ENCODE results near the gene MTMR12.

The MTMR12 gene

DNA sequence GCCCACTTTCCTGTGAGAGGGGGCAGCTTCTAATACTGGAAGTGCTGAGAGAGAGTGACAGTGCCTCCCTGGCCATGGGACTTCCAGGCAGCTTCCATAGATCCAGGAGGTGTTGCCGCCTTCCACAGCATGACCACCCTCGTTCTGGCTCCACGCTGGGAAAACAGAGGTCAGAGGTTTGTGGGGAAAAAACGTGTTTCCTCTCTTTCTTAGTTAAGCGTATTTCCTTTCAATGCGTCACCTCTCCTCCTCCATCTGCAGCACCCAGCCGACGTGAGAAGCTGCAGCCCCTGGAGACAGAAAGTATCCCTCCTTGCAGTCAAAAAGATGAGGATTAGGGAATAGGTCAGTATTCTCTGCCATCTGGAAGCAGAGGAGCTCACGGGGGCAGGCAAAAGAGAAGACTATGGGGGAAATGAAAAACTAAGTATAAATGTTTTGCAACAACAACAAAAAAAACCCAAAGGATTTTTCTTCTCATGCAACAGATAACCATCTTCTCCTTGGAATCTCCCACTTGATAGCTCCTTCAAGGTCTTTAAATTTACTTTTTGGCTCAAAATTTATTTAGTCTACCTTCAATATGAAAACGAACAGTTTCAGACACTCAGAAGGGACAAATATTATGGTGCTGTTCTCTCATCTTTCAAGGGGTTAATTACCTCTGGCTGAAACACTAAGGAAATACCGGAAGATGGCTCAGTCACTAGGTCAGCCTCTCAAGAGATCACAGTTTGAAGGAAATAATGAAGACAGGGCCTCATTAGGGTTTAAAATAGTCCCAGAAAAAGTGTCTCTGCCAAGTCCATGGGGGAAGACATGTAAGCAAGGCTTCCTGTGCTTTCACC lies 38.0 kb downstream of the MTMR12 start:
- DNase-seq = no peak

DNA sequence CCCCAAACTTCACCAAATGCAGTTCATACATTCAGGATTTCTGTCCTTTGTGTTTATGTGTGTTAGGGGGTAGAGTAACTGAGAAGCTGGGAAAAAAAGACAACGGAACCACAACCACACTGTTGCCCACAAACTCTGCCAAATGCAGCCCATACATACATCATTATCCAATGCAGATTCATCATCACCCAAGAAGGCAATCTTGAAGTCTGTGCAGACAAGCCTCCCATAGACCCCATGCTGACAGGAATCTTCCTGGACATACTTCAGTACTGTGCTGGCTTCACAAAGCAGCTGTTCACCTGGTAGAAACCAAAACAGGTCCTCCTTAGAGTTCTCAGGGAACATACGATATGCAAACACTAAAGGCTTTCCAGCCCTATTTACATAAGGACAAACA lies 38.9 kb downstream of the MTMR12 start:
- no peak for DNase-seq

DNA sequence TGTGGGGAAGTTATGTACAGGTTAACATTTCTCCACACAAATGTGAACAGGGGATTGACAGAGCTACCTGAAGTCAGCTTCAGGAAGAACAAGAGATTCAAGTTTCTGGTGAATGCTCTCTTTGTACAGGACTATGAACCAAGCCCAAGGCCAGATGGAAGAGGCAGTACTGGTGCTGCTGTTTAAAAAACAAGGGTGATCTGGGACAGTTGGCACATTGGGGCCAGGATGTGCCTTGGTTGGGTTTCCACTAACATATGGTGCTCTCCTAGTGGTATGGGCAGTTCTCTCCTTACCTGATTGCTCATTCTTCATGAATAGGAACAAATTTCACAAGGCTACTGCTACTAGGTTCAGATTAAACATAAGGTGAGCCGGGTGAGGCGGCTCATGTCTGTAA lies 40.0 kb downstream of the MTMR12 start:
- no peak for DNase-seq

DNA sequence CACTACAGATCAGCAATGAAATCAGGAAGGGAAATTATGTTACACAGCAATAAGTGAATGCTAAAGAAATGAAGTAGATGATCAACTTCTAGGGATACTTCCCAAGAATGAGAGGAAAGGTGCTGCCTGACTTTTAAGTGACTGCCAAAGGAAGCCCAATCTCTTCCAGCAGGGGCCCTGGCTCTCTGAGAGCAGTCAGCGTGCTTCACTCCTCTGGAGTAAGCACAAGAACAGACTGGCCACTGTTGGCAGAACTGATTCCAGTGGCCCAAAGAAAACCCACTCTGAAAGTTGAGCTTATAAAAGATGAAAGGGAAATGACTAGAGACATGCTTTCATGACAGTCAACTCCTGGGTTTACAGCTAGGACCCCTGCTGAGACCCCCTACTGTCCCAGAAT lies 41.8 kb downstream of the MTMR12 start:
- DNase-seq = no peak

DNA sequence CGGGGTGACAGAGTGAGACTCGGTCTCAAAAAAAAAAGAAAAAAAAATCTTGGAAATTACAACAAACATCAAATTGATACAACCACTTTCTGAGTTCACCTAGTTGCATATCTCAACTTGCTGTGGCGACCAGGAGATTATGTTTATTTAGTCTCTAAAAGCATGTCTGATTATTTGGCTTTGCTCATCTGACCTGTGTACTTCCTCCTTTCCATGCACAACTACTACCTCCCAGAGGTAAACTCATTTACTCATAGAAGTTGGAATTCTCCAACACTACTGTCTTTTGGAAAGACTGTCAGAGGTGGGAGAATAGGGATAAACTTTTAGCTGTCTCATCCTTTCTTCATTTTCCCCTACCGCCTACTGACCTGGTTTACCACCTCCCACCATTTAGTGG lies 42.6 kb downstream of the MTMR12 start:
- DNase-seq = no peak

DNA sequence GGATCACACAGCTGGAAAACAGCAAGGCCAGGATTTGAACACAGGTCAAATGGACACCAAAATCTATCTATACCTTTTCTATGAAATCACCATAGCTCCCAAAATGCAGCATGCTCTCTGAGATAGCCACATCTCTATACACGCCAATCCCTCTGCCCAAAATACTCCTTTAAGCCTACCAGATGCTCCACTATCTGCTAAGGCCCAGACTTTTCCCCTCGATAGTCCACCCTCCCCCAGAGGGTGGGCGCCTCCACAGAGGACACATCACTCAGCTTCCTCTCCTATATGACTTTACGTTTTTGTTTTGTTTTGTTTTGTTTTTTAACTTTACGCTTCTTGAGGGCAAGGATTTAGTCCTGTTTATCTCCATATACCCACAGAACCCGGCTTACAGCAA lies 46.8 kb downstream of the MTMR12 start:
- DNase-seq = no peak

DNA sequence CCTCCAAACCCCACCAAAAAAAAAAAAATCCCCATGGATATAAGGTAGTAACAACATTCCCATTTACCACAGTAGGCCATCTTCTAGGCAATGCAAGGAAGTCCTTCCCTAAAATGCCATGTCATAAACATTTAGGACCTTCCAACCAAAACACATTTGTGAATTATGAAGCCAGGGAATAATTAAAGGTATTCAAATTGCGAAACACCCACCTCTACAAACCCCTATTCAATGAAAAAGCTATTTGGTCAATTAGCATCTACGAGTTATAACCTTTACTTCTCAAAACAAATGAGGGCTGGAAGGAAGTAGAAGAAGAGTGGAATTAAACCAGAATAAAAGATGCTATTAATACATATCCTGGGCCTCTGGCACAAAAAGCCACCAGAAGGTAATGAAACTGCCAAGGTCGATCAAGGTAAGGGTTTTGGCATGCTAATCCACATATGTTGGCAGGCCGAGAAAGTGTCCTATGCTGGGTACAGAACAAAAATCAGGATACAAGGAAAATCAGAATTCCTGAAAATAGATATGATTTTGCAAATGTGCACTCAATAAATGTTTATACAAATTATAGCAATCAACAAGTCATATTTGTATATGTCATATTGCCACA lies 47.7 kb downstream of the MTMR12 start:
- DNase-seq = no peak

DNA sequence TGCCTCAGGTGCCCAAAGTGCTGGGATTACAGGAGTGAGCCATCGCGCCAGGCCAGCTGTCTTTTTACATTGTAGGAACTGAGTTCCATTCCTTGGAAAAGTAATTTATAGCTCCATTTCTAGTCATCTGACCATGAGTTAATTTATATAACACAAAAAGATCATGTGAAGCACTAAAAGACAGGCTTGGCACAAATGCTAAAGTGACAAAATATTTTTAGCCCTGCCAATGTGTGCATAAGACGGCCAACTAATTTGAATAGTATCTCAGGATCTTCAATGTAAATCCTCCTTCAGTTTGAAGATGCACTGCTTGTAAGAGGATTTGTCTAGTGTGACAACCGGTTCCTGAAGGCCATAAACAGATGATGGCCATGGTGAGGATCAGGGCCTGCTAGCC lies 49.1 kb downstream of the MTMR12 start:
- DNase-seq = no peak

DNA sequence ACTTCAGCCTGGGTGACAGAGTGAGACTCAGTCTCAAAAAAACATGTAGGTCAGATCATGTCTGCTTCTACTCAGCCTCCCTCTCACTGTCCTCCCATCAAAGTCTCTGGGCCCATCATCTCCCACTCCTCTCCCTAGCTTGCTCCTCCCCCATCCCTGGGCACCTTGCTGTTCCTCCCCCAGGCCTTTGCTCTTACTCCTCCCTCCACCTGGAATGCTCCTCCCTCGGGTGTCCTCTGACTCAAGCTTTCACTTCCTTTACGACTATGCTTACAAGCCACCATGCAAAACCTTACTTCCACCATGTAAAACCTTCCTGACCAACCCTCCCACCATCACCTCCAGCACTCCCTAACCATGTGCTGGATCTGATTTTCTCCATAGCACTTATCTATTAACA lies 51.5 kb downstream of the MTMR12 start:
- DNase-seq = no peak

DNA sequence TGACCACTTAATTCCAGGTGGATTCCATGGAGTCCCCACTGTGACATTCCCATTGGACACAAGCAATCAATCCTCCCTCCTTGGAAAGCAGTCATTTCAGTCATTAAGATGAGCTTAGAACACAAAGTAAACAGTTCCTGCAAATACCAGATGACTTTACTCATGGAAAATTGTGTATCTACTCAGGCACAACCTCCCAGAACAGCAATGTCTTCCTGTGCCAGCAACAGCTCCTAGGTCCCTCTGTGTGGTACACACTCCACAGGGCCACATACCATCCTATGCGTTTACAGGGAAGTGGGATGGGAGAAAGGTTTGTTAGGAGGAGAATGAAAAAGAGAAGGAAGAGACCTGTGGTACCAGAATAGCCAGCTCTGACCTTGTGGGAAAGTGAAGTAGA lies 53.7 kb downstream of the MTMR12 start:
- no peak for DNase-seq

DNA sequence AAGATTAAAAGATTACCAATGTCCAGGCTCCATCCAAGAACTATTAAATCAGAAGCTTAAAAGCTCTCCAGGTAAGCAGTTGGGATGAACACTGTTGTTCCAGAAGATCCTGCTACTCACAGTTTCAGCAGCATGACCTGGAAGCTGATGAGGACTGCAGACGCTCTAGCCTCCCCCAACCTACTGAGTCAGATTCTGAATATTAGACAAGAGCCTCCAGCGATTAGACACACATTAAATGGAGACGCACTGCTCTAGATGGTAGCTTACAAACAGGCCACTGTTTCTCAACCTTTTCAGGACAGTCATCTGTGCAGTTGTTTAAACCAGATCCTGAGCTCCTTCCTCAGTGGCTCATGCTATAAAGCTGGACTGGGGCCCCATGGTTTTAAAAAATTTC lies 54.3 kb downstream of the MTMR12 start:
- no peak for DNase-seq

DNA sequence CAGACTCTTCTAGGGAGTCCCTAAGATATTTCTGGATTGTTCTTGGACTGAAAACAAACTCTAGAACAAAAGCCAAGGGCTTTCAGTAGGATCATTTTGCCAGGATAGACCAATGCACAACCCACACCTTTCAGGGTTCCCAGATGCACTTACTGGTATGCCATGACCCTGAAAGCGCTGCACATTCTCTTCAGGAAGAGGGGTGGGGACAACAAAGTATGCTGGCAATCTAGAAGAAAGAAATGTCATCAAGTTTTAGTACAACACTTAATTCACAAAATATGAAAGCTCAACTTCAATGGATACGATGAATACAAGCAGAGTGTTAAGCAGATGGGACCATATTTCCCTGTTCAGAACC lies 57.2 kb downstream of the MTMR12 start:
- no peak for DNase-seq

DNA sequence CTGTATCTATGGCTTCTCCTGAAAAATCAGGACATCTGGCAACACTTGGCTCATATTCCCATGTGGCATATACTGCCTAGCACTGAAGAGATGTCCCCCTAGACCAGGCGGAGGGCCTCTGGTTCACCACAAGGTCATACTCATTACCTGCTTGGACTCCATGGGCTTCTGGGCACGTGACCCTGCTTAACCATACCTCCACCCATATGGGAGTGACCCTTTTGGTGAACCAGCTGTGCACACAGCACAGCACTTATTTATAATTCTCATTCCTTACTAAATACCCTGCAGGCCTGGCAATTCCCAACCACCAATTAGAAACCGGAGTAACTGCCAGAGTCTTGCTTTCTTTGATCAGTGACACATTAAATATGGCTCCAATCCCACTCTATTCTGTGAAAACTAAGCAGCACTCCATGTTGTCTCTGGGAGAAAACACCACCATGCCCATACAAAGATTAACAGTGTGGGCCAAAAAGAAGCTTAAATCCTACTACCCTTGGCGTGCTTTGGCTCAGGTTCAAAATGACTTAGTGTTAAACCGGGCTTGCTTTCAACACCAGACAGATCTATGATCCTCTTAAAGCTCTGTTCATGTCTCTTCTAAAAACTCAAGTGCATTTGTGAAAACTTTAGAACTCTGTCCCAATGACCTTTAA lies 57.7 kb downstream of the MTMR12 start:
- DNase-seq = no peak

DNA sequence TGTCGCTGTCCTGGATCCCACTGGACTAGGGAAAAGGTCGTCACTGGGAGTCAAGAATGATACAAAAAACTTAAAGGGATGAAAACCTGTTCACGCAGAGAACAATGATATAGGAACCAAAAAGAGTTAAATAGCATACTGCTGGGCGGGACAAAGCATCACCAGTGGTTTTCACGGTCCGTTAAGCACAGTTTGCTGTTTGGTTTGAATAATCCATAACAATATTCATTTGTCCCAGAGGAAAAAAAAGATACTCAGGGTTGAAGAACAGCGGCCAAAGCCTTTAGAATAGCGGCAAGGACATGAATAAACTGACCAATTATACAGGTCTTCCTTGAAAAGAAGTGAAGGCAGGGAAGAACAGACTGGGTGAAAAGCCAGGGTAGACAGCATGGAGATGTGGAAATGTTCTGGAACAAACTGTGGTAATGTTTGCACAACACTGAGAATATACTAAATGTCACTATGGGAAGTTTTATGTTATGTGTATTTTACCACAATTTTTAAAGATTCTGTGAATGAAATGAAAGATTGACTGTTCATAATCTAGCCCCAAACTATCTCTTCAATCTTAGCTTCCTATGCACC lies 60.8 kb downstream of the MTMR12 start:
- no peak for DNase-seq

DNA sequence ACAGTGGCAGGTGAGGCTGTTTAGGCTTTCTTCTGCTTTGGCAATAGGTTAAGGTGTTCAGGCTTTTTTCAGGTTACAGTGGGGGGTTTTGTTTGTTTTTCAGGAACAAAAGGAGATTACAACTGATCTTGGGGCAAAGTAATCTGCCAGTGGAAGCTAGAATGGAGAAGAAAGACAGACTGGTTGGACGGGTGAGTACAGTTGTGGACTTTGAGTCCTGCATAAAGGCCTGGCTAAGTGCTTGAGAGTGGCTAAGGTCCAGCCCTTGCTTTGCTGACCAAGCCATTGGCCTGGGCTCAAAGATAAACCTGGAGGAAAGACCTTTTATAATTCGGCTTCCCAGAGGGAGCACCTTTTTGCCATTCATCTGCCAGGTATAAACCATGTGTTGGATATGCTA lies 63.1 kb downstream of the MTMR12 start:
- DNase-seq = no peak

DNA sequence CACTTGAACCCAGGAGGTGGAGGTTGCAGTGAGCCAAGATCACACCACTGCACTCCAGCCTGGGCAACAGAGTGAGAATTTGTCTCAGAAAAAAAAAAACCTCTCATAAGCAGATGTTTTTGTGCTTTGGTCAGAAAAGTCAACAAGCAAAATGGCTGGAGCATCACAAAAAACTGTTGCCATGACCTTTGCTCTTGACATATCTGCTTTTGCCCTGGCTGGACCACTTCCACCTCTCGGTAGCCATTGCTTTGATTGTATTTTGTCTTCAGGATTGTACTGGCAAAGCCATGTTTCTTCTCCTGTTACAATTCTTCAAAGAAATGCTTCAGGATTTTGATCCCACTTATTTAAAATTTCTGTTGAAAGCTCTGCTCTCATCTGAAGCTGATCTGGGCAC lies 67.0 kb downstream of the MTMR12 start:
- DNase-seq = no peak

DNA sequence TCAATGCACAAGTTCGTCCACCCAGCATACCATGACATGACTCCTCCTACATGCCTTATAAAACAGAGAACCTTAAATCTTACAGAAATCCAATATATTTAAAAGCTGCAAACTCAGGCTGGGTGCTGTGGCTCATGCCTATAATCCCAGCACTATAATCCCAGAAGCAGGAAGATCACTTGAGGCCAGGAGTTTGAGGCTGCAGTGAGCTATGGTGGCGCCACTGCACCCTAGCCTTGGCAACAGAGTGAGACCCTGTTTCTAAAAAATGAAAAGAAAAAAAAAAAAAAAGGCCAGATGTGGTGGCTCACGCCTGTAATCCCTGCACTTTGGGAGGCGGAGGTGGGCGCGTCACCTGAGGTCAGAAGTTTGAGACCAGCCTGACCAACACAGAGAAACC lies 68.7 kb downstream of the MTMR12 start:
- no peak for DNase-seq

DNA sequence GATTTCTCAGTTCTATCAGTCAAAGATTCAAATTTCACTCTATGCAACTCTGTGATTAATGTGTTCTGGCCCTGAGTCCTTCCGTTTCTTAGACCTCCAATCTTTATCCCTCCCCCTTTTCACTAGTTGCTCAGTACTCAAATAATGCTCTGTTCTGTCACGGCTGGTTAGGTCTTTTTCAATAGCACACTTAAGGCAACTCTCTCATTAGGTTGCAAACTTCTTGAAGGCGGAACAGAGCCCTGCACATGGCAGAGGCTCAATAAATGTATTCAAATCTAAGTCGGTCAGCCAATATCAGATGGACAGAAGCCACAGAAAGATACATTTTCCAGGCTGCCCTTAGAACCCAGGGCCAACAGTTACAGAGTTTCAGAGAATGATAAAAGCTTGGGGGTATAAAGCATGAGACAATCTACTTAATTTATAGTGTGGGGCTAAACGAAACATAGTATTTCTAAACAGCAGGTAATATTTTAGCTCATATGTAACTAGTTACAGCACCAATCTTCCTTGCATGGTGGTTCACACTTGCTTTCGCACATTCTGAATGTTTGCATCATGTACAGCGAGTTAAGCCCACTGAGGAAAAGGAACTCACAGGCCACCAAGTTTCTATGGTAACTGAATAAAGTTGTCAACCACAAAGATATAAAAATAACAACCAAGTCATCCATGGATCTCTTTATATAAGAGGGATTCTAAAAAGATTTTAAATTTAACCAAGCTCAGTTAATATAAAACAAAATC lies 71.5 kb downstream of the MTMR12 start:
- no peak for DNase-seq

DNA sequence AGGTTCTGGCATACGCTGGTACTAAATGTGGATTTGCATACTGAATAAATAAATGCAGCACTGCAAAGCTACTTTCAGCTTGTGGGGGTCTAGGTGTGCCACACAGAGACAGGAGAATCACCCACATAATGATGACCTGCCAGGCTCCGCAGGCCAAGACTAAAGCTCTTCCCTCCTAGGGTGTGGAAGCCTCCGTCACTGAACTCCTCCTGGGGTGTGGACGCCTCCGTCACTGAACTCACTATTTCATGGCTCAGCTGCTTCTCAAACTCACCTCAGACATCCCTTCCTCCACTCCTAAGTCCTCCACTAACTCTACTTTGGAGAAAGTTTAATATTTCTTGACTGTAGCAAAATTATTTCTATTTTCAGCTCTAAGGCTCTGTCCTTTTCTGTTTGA lies 73.4 kb downstream of the MTMR12 start:
- DNase-seq = no peak

DNA sequence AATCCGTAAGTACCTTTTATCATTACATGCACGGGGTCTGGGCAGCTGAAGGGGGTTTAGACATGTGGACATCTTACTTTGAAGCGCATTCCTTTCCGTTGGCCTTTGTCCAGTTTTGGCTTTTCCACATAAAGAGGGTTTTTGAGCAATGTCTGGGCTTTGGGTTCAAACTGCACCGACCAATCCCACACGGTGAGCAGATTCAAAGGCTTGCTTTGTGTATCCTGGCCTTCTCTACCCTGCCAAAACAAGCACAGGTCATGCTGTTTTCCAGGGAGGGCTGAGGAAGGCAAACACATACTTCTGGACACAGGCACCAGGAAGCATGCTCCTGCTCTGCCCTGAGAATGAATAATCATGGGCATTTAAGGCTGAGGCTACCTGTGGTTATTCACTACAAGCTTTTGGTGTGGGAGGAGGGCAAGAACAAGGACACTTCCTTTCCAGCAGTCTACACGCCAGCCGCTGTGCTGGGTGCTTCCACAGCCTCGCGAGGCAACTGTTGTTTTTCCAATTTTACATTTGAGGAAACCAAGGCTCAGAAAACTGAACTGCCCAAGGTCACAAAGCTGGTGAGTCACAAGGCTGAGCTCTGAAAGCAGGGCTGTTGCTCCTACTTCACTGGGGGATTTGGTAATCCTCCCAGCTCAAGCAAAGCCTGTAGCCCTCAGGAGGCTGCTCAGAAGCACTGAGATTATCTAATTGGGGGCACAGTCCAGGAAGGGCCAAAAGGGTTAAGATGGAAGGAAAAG lies 78.9 kb downstream of the MTMR12 start:
- no peak for DNase-seq

DNA sequence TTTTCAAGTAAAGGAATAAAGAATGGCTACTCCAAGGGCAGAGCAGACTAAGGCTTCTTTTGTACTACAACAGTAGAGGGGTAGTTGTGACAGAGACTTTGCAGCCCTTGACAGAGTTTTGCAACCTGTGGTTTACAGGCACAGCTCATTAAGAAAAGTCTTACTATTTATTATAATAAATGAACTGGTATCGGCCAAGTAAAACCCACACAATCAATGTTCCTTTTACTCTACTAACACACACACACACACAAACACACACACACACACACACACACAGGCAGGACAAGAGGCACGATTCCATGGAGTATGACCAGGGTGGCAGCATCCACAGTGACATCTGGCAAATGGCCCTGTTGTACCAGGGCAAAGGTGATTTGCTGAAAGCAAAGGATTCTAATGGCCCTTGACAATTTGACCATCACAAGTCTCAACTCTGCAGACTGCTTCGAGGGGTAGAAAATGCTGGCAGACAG lies 79.5 kb downstream of the MTMR12 start:
- DNase-seq = no peak
